ENCODE results near the gene COL4A1. TPM values are rescaled to one million over a fixed set of nuclear protein-coding genes. Genes with fewer than 3 reads are reported as not detected.

Gene COL4A1
- 42.8 TPM for polyA plus RNA-seq (2013, experiment 1 of 2)
- polyA plus RNA-seq (2013, experiment 2 of 2), result 45.1 TPM

DNA sequence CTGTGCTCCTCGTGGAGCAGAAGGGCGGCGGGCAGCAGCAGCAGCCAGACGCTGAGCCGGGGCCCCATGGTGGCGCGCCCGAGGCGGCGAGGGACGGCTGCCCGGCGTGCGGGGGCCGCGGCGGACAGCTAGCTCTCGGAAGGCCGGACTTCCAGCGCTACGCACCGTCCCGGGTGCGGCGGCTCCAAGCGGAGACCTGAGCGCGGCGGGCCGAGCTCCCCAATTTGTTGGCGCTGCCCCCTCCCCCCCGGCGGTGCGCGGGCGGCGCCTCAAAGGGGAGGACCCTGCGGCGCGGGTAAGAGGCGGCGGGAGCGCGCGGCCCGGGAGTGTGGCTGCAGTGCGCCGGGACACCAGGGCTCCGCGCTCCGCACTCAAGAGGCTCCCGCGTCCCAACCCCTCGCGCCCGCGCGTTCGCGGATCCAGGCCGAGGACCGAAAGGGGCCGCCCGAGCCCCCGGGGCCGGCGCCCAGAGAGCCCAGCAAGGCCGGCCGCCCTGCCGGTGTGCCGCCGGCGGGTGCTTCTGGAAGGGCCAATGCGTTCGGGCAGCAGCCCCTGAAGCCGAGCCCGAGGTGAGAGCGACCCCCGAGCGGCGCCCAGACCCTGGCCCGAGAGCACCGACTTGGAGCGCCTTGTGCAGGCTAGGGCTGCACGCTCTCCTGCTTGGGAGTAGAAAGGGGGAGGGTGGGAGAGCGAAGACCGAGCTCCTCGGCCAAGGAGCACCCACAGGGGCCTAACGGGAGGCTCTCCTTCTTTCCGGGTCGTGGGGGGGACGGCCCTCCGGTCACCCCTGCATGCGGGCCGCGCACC is at the start of gene COL4A1, which contains the start of gene COL4A2:
COL4A1 (minus strand) TSS at position 198 of the 807 bp plus-strand sequence; CDS start at position 68, 130 bp downstream.
COL4A2 (plus strand) TSS at position 325 of the 807 bp plus-strand sequence. CDS start 620 bp downstream, outside the sequence.
- peak within 1 kb of the TSS; percentile 98 for H3K9ac ChIP-seq (ENCODE audit: low read depth, low read length, poor library complexity)
- H4K8ac ChIP-seq (ENCODE audit: low read depth, low read length), result no peak within 1 kb of the TSS
- peak within 1 kb of the TSS; percentile 61 for H4K91ac ChIP-seq (ENCODE audit: low read depth, low read length, poor library complexity)
- peak within 1 kb of the TSS; percentile 94 for H3K4me2 ChIP-seq (ENCODE audit: insufficient read depth, low read length, poor library complexity, severe bottlenecking)
- H2BK15ac ChIP-seq (ENCODE audit: low read length), result peak within 1 kb of the TSS; percentile 79
- H3K18ac ChIP-seq (ENCODE audit: low read length), result peak within 1 kb of the TSS; percentile 98
- peak within 1 kb of the TSS; percentile 73 for H2BK12ac ChIP-seq (ENCODE audit: low read length)
- peaks cover 0 to 6% of the 10 kb centered on the region in 2 donors for H3K9me3 ChIP-seq (replicated peaks in 1 of 2; ENCODE audit: control insufficient read depth in 2 of 2, insufficient read depth in 1 of 2, low read depth in 1 of 2, low read length in 2 of 2)
- peak within 1 kb of the TSS; percentile 96 for H3K23ac ChIP-seq (ENCODE audit: low read depth, low read length, poor library complexity)
- H2AFZ ChIP-seq (ENCODE audit: low read length), result peak within 1 kb of the TSS; percentile 95
- peak within 1 kb of the TSS; percentile 82 for H3K14ac ChIP-seq (ENCODE audit: low read length)
- H3K36me3 ChIP-seq (replicated peaks in 1 of 2; ENCODE audit: control insufficient read depth in 2 of 2, insufficient read depth in 2 of 2, low read length in 2 of 2), result peaks cover 8 to 44% of the 10 kb centered on the region in 2 donors
- no peaks in the 10 kb centered on the region for H3K27me3 ChIP-seq (ENCODE audit: control insufficient read depth in 3 of 3, insufficient read depth in 3 of 3, low read depth in 1 of 3, low read length in 3 of 3)
- peak; percentile 77 for DNase-seq (ENCODE audit: low spot score)
- no CpG with 5 or more reads among the region's 96 CpGs for WGBS, 2 donors (ENCODE audit: extremely low coverage in 2 of 2, insufficient read length in 2 of 2, insufficient replicate concordance in 1 of 2)
- H3K4me3 ChIP-seq (ENCODE audit: low read length in 2 of 2), result peak within 1 kb of the TSS; percentile 86 to 89
- peak within 1 kb of the TSS; percentile 81 for H2AK5ac ChIP-seq (ENCODE audit: low read depth, low read length)
- peak within 1 kb of the TSS; percentile 96 for H3K4ac ChIP-seq (ENCODE audit: low read length)
- peak within 1 kb of the TSS; percentile 62 for H3K27ac ChIP-seq (replicated peaks; ENCODE audit: low read length)
- H3K79me1 ChIP-seq (ENCODE audit: low read depth, low read length), result peaks cover 18% of the 10 kb centered on the region
- peak within 1 kb of the TSS; percentile 67 for H2BK120ac ChIP-seq (ENCODE audit: low read depth, low read length)
- peaks cover 15% of the 10 kb centered on the region in 2 donors for H3K4me1 ChIP-seq (ENCODE audit: control insufficient read depth in 2 of 2, insufficient read depth in 1 of 2, low read depth in 1 of 2, low read length in 2 of 2)
- peak within 1 kb of the TSS; percentile 98 for H2BK5ac ChIP-seq (ENCODE audit: low read length)

DNA sequence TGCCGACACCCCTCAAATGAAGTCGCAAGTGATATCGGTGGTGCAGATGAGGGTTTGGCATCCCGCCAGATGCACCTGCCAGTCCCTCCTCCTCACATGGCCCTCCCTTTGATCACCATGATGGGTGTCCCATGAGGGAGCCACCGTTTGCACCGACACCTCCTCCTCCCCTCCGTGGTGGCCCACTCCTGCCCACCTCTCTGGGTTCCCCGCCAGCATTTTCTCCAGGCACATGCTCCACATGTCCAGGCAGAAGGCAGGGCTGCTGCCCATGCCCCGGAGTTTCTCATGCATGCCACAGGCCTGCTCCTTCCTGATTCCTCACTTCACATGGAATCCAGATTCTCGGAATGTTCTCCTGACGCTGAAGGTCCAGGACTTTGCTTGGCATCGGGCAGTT is 49.4 kb upstream of the COL4A1 start:
- Histone ChIP-seq H3K23ac (ENCODE audit: low read depth, low read length, poor library complexity) (no peak overlapping the region), H3K27ac (replicated peaks; ENCODE audit: low read length) (no peak overlapping the region), H3K18ac (ENCODE audit: low read length) (no peak overlapping the region), H3K79me1 (ENCODE audit: low read depth, low read length) (peaks cover 10% of the 10 kb centered on the region), H3K36me3 (replicated peaks in 1 of 2; ENCODE audit: control insufficient read depth in 2 of 2, insufficient read depth in 2 of 2, low read length in 2 of 2) (peaks cover 7 to 47% of the 10 kb centered on the region in 2 donors), H2BK15ac (ENCODE audit: low read length) (no peak overlapping the region), H2BK120ac (ENCODE audit: low read depth, low read length) (no peak overlapping the region), H4K91ac (ENCODE audit: low read depth, low read length, poor library complexity) (no peak overlapping the region), H4K8ac (ENCODE audit: low read depth, low read length) (no peak overlapping the region), H2AK5ac (ENCODE audit: low read depth, low read length) (no peak overlapping the region), H3K4me3 (ENCODE audit: low read length in 2 of 2) (no peak overlapping the region), H3K4ac (ENCODE audit: low read length) (no peak overlapping the region), H2BK12ac (ENCODE audit: low read length) (no peak overlapping the region), H3K4me2 (ENCODE audit: insufficient read depth, low read length, poor library complexity, severe bottlenecking) (no peak overlapping the region), H2AFZ (ENCODE audit: low read length) (no peak overlapping the region), H2BK5ac (ENCODE audit: low read length) (no peak overlapping the region), H3K4me1 (ENCODE audit: control insufficient read depth in 2 of 2, insufficient read depth in 1 of 2, low read depth in 1 of 2, low read length in 2 of 2) (peaks cover 0 to 5% of the 10 kb centered on the region in 2 donors), H3K9me3 (replicated peaks in 1 of 2; ENCODE audit: control insufficient read depth in 2 of 2, insufficient read depth in 1 of 2, low read depth in 1 of 2, low read length in 2 of 2) (no peaks in the 10 kb centered on the region), H3K27me3 (ENCODE audit: control insufficient read depth in 3 of 3, insufficient read depth in 3 of 3, low read depth in 1 of 3, low read length in 3 of 3) (no peaks in the 10 kb centered on the region), H3K14ac (ENCODE audit: low read length) (no peak overlapping the region), H3K9ac (ENCODE audit: low read depth, low read length, poor library complexity) (no peak overlapping the region)
- no peak for DNase-seq (ENCODE audit: low spot score)
- WGBS, 2 donors (ENCODE audit: extremely low coverage in 2 of 2, insufficient read length in 2 of 2, insufficient replicate concordance in 1 of 2), result no CpG with 5 or more reads among the region's 12 CpGs

DNA sequence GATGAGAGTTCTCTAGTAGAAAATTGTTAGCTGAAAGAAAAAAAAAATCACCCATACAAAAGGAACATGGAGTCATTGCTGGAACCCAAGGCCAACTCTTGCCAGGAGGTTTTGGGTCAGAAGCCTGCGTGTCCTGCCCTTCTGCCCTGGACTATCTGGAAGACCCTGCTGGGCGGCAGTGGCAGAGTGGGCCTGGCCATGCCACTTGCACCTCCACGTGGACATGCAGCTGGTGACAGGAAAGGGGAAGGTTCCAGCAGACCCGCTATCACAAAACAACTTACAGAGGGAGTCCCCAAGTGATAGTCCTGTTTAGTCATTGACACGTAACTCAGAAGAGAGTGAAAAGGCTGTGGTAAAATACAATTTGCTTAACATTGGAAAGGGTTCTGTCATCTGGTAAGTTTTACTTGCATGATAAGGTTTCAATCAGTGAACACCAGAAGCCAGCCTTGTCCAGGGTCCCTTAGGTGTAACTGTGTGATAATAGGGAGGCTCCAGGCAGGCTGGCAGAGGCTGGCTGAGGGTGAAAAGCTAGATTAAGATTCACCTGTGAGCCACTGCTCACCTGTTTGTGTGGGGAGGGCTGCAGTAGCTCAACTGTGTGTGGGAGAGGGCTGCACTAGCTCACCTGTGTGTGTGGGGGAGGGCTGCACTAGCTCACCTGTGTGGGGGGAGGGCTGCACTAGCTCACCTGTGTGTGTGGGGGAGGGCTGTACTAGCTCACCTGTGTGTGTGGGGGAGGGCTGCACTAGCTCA is 47.9 kb upstream of the COL4A1 start:
- H4K8ac ChIP-seq (ENCODE audit: low read depth, low read length), result no peak overlapping the region
- H3K23ac ChIP-seq (ENCODE audit: low read depth, low read length, poor library complexity), result no peak overlapping the region
- peaks cover 5 to 32% of the 10 kb centered on the region in 2 donors for H3K36me3 ChIP-seq (replicated peaks in 1 of 2; ENCODE audit: control insufficient read depth in 2 of 2, insufficient read depth in 2 of 2, low read length in 2 of 2)

More for the DNA sequence above, 47.9 kb upstream of the COL4A1 start:
- Histone ChIP-seq H3K18ac (ENCODE audit: low read length) (no peak overlapping the region), H2BK15ac (ENCODE audit: low read length) (no peak overlapping the region), H3K4me1 (ENCODE audit: control insufficient read depth in 2 of 2, insufficient read depth in 1 of 2, low read depth in 1 of 2, low read length in 2 of 2) (peaks cover 3 to 6% of the 10 kb centered on the region in 2 donors), H3K27me3 (ENCODE audit: control insufficient read depth in 3 of 3, insufficient read depth in 3 of 3, low read depth in 1 of 3, low read length in 3 of 3) (no peaks in the 10 kb centered on the region), H2AFZ (ENCODE audit: low read length) (no peak overlapping the region), H4K91ac (ENCODE audit: low read depth, low read length, poor library complexity) (no peak overlapping the region), H3K4me2 (ENCODE audit: insufficient read depth, low read length, poor library complexity, severe bottlenecking) (no peak overlapping the region), H3K14ac (ENCODE audit: low read length) (no peak overlapping the region), H3K4ac (ENCODE audit: low read length) (no peak overlapping the region), H3K79me1 (ENCODE audit: low read depth, low read length) (peaks cover 10% of the 10 kb centered on the region), H3K9ac (ENCODE audit: low read depth, low read length, poor library complexity) (no peak overlapping the region), H2BK120ac (ENCODE audit: low read depth, low read length) (no peak overlapping the region), H2BK12ac (ENCODE audit: low read length) (no peak overlapping the region), H3K27ac (replicated peaks; ENCODE audit: low read length) (no peak overlapping the region), H3K4me3 (ENCODE audit: low read length in 2 of 2) (no peak overlapping the region), H3K9me3 (replicated peaks in 1 of 2; ENCODE audit: control insufficient read depth in 2 of 2, insufficient read depth in 1 of 2, low read depth in 1 of 2, low read length in 2 of 2) (no peaks in the 10 kb centered on the region), H2BK5ac (ENCODE audit: low read length) (no peak overlapping the region), H2AK5ac (ENCODE audit: low read depth, low read length) (no peak overlapping the region)
- DNase-seq (ENCODE audit: low spot score), result no peak
- no CpG with 5 or more reads among the region's 5 CpGs for WGBS, 2 donors (ENCODE audit: extremely low coverage in 2 of 2, insufficient read length in 2 of 2, insufficient replicate concordance in 1 of 2)

Data from neuronal stem cell (in vitro differentiated cells).